ENCODE measurements around the gene UPF2. TPM values are rescaled to one million over a fixed set of nuclear protein-coding genes. Genes with fewer than 3 reads are reported as not detected.
A peak's percentile ranks its signal among the peaks of the same experiment; 100 is the strongest.
"Not testable (repeated sequence)": the region's sequence is repeated elsewhere in the genome, so short reads cannot be mapped to it uniquely, and the experiment has no call there.

The UPF2 gene
- total RNA-seq, 1 experiment from 2014 or later, result 15.8 TPM

- DNase-seq (ENCODE audit: low read depth), result no peak
These were observed 134.1 kb downstream of the UPF2 start for GRCh38 chr10:11908536-11908935.

- no peak for DNase-seq (ENCODE audit: low read depth)
These were observed 134.7 kb downstream of the UPF2 start for GRCh38 chr10:11907914-11908313.

- DNase-seq (ENCODE audit: low read depth), result no peak
These were observed 135.9 kb downstream of the UPF2 start for GRCh38 chr10:11906714-11907113.

GRCh38 chr10:11902646-11903045 lies 140.0 kb downstream of the UPF2 start:
- no peak for DNase-seq (ENCODE audit: low read depth)

GRCh38 chr10:11901833-11902475 lies 140.7 kb downstream of the UPF2 start:
- DNase-seq (ENCODE audit: low read depth), result no peak

GRCh38 chr10:11901454-11901832 lies 141.2 kb downstream of the UPF2 start:
- DNase-seq (ENCODE audit: low read depth), result no peak

GRCh38 chr10:11901036-11901301 lies 141.6 kb downstream of the UPF2 start:
- DNase-seq (ENCODE audit: low read depth), result no peak

GRCh38 chr10:11899067-11899876 lies 143.3 kb downstream of the UPF2 start:
- DNase-seq (ENCODE audit: low read depth), result no peak

GRCh38 chr10:11898372-11899066 lies 144.1 kb downstream of the UPF2 start:
- DNase-seq (ENCODE audit: low read depth), result peak; percentile 73

GRCh38 chr10:11898033-11898371 lies 144.6 kb downstream of the UPF2 start:
- no peak for DNase-seq (ENCODE audit: low read depth)

GRCh38 chr10:11896549-11897200 lies 145.9 kb downstream of the UPF2 start:
- DNase-seq (ENCODE audit: low read depth), result no peak

GRCh38 chr10:11895598-11895997 lies 147.0 kb downstream of the UPF2 start:
- no peak for DNase-seq (ENCODE audit: low read depth)

- no peak for DNase-seq (ENCODE audit: low read depth)
These were observed 147.5 kb downstream of the UPF2 start for GRCh38 chr10:11895108-11895466.

- no peak for DNase-seq (ENCODE audit: low read depth)
These were observed 148.1 kb downstream of the UPF2 start for GRCh38 chr10:11894381-11895107.

GRCh38 chr10:11893749-11894278 lies 148.8 kb downstream of the UPF2 start:
- DNase-seq (ENCODE audit: low read depth), result no peak

- DNase-seq (ENCODE audit: low read depth), result no peak
These were observed 150.7 kb downstream of the UPF2 start for GRCh38 chr10:11891776-11892486.

- DNase-seq (ENCODE audit: low read depth), result not testable (repeated sequence)
These were observed 153.3 kb downstream of the UPF2 start for GRCh38 chr10:11889263-11889662.

- DNase-seq (ENCODE audit: low read depth), result peak; percentile 42
These were observed 155.0 kb downstream of the UPF2 start for GRCh38 chr10:11887381-11888227.

GRCh38 chr10:11886851-11887250 lies 155.8 kb downstream of the UPF2 start:
- DNase-seq (ENCODE audit: low read depth), result no peak

GRCh38 chr10:11886138-11886474 lies 156.5 kb downstream of the UPF2 start:
- no peak for DNase-seq (ENCODE audit: low read depth)

Measured in LHCN-M2 (cell line).